Pancreas (tissue), 10 donors: ENCODE measurements around the gene TTLL10. TPM values are rescaled to one million over a fixed set of nuclear protein-coding genes. Genes with fewer than 3 reads are reported as not detected.

Experiments used
- ATAC-seq, 4 donors: fragments of 200-7000 bp; cut with Tn5 transposase; one replicate each; pipeline versions ENCODE4 v1.8.0 to v1.9.1; 2020; ENCODE audit warnings: mild to moderate bottlenecking in 4 of 4, moderate library complexity in 4 of 4
- DNase-seq, 6 donors: peaks; one replicate each; pipeline ENCODE4 v3.0.0-alpha.2; 2020
- FAIRE-seq: peaks from 2 replicates; lab custom pipeline; 2012; peaks lifted over from hg19 to GRCh38; lab: Jason Lieb, UNC
- H3K27ac ChIP-seq, 4 donors: fragments of 200-600 bp; sonication (generic); 1 replicate in 3 of 4; 2 replicates in 1 of 4; pipeline versions ENCODE4 v1.5.0 to v1.8.0; 2020
- H3K27me3 ChIP-seq, 4 donors: fragments of 200-600 bp; one replicate each; pipeline ENCODE4 v1.8.0; 2021
- H3K36me3 ChIP-seq, 3 donors: fragments of 200-600 bp; sonication (generic) in 1 of 3; one replicate each; pipeline versions ENCODE4 v1.5.0 to v1.8.0; 2020 to 2021
- H3K4me1 ChIP-seq, 3 donors: fragments of 200-600 bp; one replicate each; pipeline ENCODE4 v1.8.0; 2021
- H3K4me3 ChIP-seq, 4 donors: fragments of 200-600 bp; sonication (generic) in 2 of 4; one replicate each; pipeline versions ENCODE4 v1.5.0 to v1.8.0; 2020 to 2021
- H3K9me3 ChIP-seq, 4 donors: fragments of 200-600 bp; one replicate each; pipeline ENCODE4 v1.8.0; 2021
- WGBS, 2 donors: extraction: QIAGEN DNeasy Blood & Tissue Kit; methylation state at CpG; one replicate each; pipeline ENCODE4 v1.1.7; 2013; 5-methylcytosine and 5-hydroxymethylcytosine counted together
- intact Hi-C, 3 donors: fragments of 100-400 bp; cut with DNase I; formaldehyde crosslinking; loops; one replicate each; pipeline versions ENCODE4 v1.11.1 to v1.14.2; 2022
- polyA plus RNA-seq, 2 donors: library from polyadenylated mRNA; stranded (reverse); fragments of 200-250 nt; gene quantifications; one replicate each; pipeline ENCODE4 v1.2.3, GENCODE V29; 2013
- total RNA-seq, 6 donors: library from RNA; stranded (reverse); fragmentation: NEBNext Ultra II Directional in 4 of 6; extraction: Animal tissue kit (Norgen Biotek cat#: 25700) in 4 of 6; gene quantifications; one replicate each; pipeline versions ENCODE4 v1.2.1 to v1.2.4, GENCODE V29; 2021 to 2023
- TF ChIP-seq, protein P1 (sequence below), 4 donors: fragments of 200-600 bp; sonication (generic) in 3 of 4; IDR thresholded peaks; one replicate each; pipeline versions ENCODE4 v1.5.0 to v1.8.0; 2021; ENCODE audit warnings: antibody characterized with exemption in 4 of 4
- donor health status: healthy with polysubstance abuse.
- donor health status: DM: no; HTN: no; CAD: no; lungs with moderate emphysema.
- donor health status: DM: no; HTN: no; CAD: no.
- donor health status: control.
- donor health status: control.
- donor health status: Bipolar disorder and iron deficiency.
- donor health status: DM: yes; HTN: yes; CAD: no.
- donor health status: DM: no; HTN: no; CAD: no.
- donor health status: DM: no; HTN: no; CAD: no.
- donor health status: DM: yes; HTN: yes; CAD: no.

Gene TTLL10
- total and polyA plus RNA-seq, 8 donors: 0.20 to 1.6 (median 0.41) TPM; not detected in 1

DNA sequence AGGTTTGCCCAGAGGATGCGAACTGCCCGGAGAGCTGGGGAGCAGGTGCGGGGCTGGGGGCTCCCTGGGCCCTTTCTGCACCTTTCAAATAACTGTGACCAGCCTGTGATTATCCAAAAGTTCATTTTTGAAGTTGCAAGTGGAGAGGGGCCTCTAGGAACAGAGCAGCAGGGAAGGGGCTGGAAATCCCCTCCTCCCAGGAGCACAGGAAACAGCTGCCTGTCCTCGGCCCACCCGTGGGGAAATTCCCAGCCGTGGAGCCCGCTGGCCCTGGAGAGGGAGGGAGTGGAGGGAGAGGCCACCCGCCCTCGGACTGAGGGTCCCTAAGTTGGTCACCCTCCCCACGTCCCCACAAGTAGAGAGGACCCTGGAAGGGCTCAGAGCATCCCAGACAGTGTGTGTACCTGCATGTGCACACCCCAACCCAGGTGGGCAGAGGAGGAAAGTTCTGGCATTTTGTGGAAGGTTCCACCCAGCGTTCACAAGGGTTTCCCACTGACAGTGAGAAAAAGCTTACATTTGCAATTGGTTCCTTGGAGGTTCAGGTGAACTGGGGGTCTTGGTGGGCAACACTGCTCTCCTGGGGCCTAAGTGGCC, 41.5 kb downstream of the TTLL10 start:
- 51 to 67% methylated on average over 11 of the region's 11 CpGs for WGBS, 2 donors
- peak in 2 of 6 donors; percentile 15 to 37 for DNase-seq
- peak in 1 of 4 donors; percentile 44 for ATAC-seq
- Histone ChIP-seq H3K36me3 (peaks cover 0 to 25% (median 0%) of the 10 kb centered on the region in 3 donors), H3K4me1 (no peaks in the 10 kb centered on the region), H3K9me3 (no peaks in the 10 kb centered on the region), H3K27me3 (no peaks in the 10 kb centered on the region), H3K4me3 (no peak overlapping the region), H3K27ac (no peak overlapping the region)
- TF ChIP-seq, protein P1, sequence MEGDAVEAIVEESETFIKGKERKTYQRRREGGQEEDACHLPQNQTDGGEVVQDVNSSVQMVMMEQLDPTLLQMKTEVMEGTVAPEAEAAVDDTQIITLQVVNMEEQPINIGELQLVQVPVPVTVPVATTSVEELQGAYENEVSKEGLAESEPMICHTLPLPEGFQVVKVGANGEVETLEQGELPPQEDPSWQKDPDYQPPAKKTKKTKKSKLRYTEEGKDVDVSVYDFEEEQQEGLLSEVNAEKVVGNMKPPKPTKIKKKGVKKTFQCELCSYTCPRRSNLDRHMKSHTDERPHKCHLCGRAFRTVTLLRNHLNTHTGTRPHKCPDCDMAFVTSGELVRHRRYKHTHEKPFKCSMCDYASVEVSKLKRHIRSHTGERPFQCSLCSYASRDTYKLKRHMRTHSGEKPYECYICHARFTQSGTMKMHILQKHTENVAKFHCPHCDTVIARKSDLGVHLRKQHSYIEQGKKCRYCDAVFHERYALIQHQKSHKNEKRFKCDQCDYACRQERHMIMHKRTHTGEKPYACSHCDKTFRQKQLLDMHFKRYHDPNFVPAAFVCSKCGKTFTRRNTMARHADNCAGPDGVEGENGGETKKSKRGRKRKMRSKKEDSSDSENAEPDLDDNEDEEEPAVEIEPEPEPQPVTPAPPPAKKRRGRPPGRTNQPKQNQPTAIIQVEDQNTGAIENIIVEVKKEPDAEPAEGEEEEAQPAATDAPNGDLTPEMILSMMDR (IDR thresholded peaks at IDR 0.05): no peak
- FAIRE-seq: no peak
- intact Hi-C loops: no loop called here

DNA sequence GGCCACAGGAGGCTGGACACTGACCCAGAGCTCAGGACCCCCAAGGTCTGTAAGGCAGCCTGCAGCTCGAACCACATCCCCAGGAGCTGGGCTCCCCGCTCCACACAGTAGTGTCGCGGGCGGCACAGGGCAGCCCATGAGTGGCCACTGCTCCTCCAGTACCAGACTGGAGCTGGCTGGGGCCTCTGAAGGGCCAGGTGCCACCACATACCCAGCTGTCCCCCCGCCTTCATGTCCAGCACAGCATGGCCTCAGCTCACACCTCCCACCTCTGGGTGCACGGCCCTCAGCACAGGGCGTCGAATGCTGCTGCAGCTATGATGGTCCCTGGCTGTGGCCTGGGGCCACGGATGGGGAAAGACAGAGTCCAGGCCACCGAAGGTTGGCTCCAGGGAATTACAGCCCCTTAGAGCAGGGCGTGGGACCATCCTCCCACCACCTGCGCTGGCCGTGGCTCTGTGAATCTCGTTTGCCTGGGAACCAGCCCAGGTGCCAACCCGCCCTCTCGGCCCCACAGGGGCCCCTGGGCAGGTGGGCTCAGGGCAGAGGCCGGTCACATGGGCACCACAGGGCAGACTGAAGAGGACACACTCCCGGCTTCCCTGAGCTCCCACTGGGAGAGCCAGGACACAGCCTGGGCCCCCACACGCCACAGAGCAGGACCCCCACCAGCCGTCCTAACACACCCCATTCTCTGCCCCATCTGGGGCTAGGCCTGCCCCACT, 42.4 kb downstream of the TTLL10 start:
- WGBS, 2 donors: 80 to 83% methylated on average over 21 of the region's 21 CpGs
- Histone ChIP-seq H3K27me3 (no peaks in the 10 kb centered on the region), H3K36me3 (peaks cover 0 to 31% (median 0%) of the 10 kb centered on the region in 3 donors), H3K9me3 (no peaks in the 10 kb centered on the region), H3K4me1 (no peaks in the 10 kb centered on the region), H3K4me3 (no peak overlapping the region), H3K27ac (no peak overlapping the region)
- intact Hi-C loops: no loop called here
- FAIRE-seq (no peak), ATAC-seq (no peak), DNase-seq (peak in 1 of 6 donors; percentile 59)
- TF ChIP-seq, protein P1 (IDR thresholded peaks at IDR 0.05): no peak

DNA sequence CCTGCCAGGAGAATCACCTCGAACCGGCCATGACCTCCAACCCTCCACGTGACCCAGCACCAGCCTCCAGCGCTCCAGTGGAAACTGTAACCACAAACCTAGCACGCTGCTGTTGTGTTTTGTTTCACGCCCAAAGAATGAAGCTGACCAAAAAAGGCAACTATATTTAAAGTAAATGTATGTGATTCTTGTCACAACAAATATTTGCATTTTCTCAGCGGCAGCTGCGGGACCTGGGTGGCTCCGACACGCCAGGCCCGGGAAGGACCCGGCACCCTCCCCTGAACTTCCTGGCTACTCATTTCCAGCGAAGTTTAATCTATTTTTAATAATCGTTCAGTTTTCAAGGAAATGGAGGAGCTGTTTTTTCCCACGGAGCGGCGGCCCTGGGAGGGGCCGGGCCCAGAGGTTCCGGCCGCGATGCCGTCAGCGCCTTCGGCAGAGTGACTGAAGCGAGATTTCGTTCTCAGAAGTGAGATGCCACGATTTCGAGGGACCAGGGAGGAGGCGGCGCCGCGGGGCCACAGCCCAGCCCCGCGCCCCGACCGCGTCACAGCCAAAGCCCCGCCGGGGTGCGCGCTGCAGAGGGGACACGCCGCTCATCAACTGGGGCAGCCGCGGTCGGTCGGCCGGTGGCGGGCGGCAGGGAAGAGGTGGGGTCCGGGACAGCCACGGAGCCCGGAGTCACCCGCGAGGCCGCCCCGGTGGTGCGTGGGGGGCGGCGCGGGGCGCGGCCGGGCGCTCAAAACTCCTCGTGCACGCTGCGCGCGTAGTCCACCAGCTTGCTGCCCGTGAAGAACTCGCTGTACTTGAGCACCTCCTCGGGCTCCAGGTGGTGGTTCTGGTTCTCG, 43.3 kb downstream of the TTLL10 start:
- Histone ChIP-seq H3K4me3 (no peak overlapping the region), H3K36me3 (peaks cover 0 to 32% (median 3%) of the 10 kb centered on the region in 3 donors), H3K27ac (no peak overlapping the region), H3K27me3 (no peaks in the 10 kb centered on the region), H3K4me1 (no peaks in the 10 kb centered on the region), H3K9me3 (no peaks in the 10 kb centered on the region)
- ATAC-seq (no peak), FAIRE-seq (no peak), DNase-seq (peak in 1 of 6 donors; percentile 21)
- intact Hi-C loops: no loop called here
- 93% methylated on average over 68 to 74 of the region's 74 CpGs for WGBS, 2 donors
- TF ChIP-seq, protein P1 (IDR thresholded peaks at IDR 0.05): no peak

DNA sequence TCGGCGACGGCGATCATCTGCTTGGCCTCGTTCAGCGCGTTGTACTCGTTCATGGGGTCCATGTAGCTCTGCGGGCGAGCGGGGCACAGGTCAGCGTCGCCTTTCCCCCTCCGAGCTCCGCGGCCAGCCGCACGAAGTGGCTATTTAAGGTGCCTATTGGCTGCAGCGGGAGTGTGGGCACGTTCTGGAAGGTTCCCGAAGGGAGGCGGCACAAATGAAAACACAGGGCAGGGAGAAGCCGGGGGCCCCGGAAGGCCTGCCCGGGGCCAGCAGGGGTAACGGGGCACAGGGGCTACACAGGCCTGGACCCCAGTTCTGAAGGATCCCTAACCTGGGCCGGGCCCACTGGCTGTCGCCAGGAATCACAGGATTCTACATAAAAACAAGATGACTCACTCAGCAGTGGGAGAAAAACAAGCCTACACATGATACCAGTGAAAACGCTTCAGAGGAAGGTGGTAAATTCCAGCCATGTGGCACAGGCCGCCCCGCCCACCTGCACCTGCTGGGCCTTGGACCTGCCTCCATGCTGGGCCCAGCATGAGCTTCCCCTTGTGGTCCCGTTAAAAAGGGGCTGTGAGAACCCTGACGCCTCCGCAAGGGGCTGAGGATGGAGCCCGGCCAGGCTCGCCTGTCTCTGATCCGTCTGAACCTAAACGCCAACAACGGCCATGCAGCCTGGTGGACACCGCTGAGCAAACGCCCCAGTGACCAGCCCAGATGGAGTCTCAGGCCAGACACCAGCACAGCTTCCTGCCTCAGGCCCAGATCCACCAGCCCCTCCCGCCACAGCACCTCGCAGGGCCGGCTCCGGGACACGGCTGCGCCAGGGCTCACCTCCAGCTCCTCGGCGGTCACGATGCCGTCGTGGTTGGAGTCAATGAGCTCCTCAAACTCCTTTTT, 44.2 kb downstream of the TTLL10 start:
- Histone ChIP-seq H3K4me3 (no peak overlapping the region), H3K27me3 (no peaks in the 10 kb centered on the region), H3K36me3 (peaks cover 0 to 41% (median 10%) of the 10 kb centered on the region in 3 donors), H3K27ac (no peak overlapping the region), H3K9me3 (no peaks in the 10 kb centered on the region), H3K4me1 (no peaks in the 10 kb centered on the region)
- DNase-seq: no peak
- intact Hi-C loops: no loop called here
- ATAC-seq: peak in 1 of 4 donors; percentile 20
- no peak for FAIRE-seq
- TF ChIP-seq, protein P1 (IDR thresholded peaks at IDR 0.05): no peak
- 92 to 94% methylated on average over 52 of the region's 52 CpGs for WGBS, 2 donors
